CD4-positive, alpha-beta T cell treated with Interleukin-15 for 1 hour (primary cell): ENCODE results near the gene KIF15.
"Not testable (repeated sequence)": the region's sequence is repeated elsewhere in the genome, so short reads cannot be mapped to it uniquely, and the experiment has no call there.

Experiments used
- DNase-seq: peaks from one replicate; pipeline ENCODE4 v3.0.0-alpha.2; 2020

Gene KIF15, protein sequence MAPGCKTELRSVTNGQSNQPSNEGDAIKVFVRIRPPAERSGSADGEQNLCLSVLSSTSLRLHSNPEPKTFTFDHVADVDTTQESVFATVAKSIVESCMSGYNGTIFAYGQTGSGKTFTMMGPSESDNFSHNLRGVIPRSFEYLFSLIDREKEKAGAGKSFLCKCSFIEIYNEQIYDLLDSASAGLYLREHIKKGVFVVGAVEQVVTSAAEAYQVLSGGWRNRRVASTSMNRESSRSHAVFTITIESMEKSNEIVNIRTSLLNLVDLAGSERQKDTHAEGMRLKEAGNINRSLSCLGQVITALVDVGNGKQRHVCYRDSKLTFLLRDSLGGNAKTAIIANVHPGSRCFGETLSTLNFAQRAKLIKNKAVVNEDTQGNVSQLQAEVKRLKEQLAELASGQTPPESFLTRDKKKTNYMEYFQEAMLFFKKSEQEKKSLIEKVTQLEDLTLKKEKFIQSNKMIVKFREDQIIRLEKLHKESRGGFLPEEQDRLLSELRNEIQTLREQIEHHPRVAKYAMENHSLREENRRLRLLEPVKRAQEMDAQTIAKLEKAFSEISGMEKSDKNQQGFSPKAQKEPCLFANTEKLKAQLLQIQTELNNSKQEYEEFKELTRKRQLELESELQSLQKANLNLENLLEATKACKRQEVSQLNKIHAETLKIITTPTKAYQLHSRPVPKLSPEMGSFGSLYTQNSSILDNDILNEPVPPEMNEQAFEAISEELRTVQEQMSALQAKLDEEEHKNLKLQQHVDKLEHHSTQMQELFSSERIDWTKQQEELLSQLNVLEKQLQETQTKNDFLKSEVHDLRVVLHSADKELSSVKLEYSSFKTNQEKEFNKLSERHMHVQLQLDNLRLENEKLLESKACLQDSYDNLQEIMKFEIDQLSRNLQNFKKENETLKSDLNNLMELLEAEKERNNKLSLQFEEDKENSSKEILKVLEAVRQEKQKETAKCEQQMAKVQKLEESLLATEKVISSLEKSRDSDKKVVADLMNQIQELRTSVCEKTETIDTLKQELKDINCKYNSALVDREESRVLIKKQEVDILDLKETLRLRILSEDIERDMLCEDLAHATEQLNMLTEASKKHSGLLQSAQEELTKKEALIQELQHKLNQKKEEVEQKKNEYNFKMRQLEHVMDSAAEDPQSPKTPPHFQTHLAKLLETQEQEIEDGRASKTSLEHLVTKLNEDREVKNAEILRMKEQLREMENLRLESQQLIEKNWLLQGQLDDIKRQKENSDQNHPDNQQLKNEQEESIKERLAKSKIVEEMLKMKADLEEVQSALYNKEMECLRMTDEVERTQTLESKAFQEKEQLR (N-terminal part only)

DNA sequence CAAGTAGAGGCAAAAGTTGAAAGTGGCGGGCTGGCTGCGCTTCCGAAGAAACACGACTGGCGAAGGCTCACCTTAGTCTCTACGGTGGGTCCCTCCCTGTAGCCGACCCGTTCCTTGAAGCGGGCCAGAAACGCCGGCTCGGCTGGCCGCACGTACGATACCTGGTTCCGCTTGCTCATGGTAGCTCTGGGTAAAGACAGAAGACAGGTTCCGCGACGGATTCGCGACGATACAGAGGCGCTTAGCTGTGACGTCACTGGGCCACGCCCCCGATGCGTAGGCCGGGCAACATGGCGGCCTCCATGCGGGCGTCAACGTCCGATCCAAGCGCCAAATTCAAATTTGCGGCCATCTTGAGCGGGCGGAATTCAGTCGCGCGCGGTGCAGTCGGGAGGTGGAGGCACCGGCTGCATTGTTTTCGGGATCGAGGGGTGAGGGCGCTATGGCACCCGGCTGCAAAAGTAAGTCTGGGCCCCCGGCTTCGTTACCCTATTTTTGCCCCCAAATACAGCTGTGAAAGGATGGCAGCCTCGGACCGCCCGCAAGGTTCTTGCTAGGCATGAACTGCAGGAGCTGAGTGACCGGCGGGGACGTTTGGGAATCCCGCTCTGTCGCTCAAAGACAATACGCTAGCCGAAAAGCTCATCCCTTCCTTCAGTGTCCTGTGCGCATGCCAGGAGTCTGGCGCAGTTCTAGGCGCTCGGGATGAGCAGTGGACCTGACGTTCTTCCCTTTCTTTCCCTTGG, at the start of gene KIF15, which contains the start of gene KIAA1143:
Gene KIF15, plus strand, starts transcription at position 371 of the 746 bp plus-strand sequence. Its CDS starts 72 bp downstream, at position 443.
Gene KIAA1143, minus strand, starts transcription at position 196 of the 746 bp plus-strand sequence. Its CDS starts 17 bp downstream, at position 179.
- DNase-seq = peak; percentile 95

DNA sequence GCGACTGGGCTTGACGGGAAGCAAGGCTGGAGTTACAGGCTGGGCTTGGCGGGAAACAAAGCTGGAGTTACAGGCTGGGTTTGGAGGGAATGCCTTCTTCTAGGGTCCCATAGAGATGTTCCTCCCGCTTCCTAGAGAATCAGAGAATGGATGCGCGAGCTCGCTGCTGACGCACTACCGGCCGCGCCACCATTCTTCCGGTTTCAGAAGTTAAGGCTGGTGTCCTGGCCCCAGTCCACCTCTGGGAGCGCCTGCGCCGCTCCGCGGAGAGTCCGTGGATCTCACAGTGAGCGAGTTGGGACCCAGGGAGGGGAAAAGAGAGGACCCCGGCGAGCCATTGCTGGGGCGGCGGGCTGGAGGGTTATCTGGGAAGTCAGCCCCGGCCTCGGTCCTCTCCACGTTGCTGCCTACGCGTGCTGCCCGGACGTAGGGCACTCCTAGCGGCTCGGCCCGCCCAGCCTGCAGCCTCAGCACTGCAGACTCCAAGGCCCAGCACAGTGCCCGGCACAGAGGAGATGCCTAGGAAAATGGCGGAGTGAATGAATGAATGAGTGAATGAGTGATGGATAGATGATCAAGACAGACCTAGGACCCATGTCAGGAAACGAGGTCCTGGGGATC, 49.0 kb upstream of the KIF15 start, which contains the start of gene ZNF502:
Gene ZNF502, plus strand, starts transcription at position 206 of the 621 bp plus-strand sequence. CDS start 7,602 bp downstream, outside the sequence.
- peak; percentile 71 for DNase-seq

DNA sequence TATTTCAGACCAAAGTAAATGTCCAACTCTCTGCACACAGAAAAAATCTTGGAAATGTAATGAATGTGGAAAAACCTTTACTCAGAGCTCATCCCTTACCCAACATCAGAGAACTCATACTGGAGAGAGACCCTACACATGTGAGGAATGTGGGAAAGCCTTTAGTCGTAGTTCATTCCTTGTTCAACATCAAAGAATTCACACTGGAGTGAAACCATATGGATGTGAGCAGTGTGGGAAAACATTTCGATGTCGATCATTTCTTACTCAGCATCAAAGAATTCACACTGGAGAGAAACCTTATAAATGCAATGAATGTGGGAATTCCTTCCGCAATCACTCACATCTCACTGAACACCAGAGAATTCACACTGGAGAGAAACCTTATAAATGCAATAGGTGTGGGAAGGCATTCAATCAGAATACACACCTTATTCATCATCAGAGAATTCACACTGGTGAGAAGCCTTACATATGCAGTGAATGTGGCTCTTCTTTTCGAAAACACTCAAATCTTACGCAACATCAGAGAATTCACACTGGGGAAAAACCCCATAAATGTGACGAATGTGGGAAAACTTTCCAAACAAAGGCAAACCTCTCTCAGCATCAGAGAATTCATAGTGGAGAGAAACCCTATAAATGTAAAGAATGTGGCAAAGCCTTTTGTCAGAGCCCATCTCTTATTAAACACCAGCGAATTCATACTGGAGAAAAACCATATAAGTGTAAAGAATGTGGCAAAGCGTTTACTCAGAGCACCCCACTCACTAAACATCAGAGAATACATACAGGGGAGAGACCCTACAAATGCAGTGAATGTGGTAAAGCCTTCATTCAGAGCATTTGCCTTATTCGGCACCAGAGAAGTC, 40.1 kb upstream of the KIF15 start:
- no peak for DNase-seq

DNA sequence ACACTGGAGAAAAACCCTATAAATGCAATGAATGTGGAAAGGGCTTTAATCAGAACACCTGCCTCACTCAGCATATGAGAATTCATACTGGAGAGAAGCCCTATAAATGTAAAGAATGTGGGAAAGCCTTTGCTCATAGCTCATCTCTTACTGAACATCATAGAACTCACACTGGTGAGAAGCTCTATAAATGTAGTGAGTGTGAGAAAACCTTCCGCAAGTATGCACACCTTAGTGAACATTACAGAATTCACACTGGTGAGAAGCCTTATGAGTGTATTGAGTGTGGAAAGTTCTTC, 39.5 kb upstream of the KIF15 start:
- no peak for DNase-seq

DNA sequence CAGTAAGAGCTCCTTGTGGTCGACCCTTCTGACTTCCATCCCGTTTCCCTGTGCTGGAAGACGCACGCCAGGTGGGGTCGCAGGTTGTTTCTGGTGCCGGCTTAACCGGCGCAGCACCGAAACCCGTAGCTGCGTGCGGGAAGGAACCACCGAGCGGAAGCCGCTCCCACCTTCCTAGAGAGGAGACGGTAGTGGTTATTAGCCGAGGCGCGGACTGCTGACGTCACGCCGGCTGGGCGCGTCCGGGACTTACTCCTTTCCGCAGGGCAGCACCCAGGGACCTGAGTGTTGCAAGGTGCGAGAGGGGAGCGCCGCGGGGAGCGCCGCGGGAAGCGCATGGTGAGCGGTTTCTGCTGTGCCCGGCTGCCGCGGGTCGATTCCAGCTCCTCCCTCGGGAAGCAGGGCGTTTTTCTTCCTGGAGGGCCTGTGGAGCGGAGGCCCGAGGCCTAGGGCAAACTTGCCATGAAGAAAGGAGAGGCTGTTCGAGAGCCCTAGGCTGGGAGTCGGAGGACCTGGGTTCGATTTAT, 32.1 kb upstream of the KIF15 start, which contains the start of gene ZNF501:
Gene ZNF501, plus strand, starts transcription at position 252 of the 527 bp plus-strand sequence. CDS start 4,787 bp downstream, outside the sequence.
- DNase-seq = peak; percentile 90

DNA sequence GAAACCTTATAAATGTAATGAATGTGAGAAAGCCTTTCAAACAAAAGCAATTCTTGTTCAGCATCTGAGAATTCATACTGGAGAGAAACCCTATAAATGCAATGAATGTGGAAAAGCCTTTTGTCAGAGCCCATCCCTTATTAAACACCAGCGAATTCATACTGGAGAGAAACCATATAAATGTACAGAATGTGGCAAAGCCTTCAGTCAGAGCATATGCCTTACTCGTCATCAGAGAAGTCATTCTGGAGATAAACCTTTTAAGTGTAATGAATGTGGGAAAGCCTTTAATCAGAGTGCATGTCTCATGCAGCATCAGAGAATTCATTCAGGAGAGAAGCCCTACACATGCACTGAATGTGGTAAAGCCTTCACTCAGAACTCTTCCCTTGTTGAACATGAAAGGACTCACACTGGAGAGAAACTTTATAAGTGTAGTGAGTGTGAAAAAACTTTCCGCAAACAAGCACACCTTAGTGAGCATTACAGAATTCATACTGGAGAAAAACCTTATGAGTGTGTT, 26.9 kb upstream of the KIF15 start:
- no peak for DNase-seq

DNA sequence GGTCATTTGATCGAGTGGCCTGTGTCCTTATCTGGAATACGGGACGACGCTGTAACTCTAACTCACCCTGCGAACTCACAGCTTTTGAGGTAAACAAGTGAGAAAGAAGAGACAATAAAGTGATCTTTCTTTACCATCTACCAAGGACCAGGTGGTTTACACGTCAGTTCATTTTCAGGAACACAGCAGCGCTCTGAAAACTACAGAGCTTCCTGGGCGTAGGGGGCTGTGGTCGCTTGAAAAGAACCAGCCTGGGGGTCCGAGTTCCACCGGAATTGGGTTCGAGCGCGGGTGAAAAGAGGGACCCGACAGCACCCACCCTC, 532 bp upstream of the KIF15 start:
- no peak for DNase-seq

DNA sequence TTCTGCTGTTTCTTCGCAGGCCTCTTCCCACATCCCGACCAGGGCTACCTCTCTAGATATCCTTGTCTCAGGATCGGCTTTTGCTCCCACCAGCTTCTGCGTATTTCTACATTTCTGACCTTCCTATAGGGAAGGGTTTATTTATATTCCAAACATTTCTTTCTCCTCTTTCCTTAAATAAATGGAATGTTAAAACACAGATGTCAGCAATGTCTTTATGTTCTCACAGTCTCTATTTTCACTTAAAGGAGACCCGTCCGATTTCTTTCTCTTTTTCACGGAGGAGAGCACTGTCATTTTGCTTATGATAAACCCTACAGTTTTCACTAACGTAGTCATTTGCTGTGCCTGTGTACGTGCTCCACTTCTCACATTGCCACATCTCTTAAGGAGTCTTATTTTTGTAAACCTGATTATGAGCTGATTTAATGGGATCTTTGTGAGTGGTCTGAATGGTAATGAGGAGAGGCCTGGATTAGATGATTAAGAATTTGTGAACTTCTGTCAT, 630 bp downstream of the KIF15 start:
- no peak for DNase-seq

DNA sequence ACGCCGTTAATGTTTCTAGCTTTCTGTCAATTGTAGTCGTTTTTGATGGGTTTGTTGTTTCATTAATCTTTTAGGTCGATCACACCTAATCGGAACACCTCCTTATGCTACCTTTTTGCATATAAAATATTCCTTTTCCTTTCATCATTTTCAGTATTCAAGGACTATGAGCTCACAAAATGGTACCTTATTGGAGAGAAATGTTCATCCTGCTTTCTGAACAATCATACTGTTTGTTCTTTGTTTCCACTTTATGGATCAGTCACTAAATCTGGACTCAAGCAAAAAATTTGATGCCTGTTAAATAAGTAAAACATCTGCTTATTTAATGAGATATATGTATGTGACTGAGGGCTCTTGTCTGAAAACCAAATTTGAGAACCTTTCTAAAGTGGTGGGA, 1.1 kb downstream of the KIF15 start:
- no peak for DNase-seq

DNA sequence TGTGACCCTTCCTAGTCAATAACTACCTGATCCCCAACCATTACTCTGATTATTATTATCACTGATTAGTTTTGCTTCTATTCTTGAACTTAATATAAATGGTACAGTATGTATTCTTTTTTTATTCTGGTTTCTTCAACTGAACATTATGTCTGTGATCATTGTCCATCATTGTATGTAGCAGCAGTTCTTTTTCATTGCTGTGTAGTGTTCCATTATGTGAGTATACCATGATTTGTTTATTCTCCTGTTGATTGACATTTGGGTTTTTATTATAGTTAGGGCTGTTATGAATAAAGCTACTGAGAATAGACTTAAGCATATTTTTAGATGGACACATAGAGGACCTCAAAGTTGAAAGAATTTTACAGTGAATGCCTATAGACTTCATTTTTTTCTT, 2.7 kb downstream of the KIF15 start:
- no peak for DNase-seq

DNA sequence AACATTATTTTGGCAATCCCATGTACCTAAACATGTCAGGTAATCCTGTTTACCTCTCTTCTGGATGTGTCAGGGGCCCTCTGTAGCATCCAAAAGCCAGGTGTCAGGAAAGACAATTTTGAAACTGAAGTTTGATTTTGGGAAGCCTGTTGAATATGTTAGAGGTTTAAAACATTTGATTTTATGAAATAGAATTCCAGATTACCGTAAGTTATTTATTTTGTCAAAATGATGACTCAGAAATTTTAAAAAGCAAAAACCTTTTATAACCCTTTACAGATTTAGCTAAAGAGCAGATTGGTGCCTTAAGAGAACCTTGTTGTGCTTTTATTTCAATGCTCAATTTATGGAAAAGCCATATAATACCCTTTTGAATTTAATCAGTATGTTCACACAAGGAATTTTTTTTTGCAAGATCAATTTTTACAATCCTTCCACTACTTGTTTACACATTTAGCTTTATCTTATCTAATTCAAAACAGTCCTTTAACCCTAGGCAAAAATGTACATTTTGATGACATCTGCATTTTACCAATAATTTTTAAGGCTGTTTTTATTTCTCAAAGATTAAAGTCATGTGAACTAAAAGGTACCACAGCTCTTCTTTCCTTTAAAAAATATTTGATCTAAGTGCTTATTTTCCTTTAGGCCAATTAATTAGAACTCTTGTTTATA, 10.0 kb downstream of the KIF15 start:
- DNase-seq = no peak

DNA sequence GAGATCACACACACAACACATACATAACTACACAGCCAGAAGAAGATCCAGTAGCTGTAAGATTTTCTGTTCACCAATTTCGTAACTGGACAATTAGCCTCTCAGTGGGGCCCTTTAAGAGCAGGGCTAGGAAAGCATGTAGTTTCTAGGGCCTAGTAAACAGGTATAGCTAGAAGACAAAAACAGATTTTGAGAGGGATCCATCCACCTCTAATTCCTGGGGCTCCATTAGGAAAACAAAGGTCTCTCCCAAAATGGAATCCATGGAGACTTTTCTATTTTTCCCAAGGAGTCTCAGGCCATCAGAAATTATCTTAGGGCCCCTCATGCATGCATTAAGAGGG, 10.5 kb downstream of the KIF15 start:
- DNase-seq = no peak

DNA sequence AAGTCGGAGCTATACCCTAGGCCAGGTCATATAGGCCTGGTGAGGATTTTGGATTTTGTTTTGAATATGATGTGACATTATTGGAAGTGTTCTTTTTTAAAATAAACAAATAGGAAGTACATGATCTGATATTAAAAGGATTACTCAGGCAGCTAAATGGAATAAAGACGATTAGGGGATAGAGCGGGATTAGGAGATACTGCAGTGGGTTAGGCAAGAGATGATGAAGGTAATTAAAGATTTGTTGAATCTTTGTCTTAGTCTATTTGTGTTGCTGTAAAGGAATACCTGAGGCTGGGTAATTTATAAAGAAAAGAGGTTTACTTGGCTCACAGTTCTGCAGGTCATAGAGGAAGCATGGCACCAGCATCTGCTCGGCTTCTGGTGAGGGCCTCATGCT, 21.3 kb downstream of the KIF15 start:
- DNase-seq = no peak

DNA sequence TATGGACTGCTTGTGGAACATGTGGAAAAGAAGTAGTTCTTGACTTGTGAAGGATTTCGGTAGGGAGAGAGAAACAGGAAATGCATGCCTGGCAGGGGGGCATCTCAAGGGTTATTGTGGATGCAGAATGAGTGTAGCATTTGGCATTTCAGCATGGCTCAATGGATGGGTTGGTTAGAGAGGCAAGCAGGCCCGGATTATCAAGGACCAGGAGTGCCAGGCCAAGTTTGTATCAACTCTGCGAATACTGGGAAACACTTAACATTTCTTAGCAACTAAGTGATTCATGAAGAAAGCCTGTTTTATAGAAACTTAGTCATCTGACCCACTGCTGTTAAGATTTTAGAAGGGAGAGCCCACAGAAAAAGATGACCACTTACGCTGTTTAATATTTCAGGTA, 33.6 kb downstream of the KIF15 start:
- DNase-seq = no peak

DNA sequence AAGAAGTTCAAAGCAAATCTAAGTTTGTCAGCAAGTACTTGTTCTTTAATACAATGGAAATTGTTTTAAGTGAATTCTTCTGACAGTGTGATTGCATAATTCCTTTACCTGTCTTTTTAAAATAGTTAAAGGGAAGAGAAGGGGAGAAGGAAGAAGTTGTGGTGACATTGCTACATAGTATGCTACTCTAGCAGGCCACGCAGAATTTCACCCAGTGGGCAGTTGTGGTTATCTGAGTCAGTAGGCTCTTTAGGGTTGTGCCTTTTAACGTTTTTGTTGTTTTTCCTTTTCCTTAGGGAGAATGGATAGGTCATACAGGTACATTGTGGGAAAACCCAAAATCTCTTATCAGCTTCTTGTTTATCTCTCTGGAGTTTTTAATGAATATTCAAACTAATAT, 40.4 kb downstream of the KIF15 start:
- no peak for DNase-seq

DNA sequence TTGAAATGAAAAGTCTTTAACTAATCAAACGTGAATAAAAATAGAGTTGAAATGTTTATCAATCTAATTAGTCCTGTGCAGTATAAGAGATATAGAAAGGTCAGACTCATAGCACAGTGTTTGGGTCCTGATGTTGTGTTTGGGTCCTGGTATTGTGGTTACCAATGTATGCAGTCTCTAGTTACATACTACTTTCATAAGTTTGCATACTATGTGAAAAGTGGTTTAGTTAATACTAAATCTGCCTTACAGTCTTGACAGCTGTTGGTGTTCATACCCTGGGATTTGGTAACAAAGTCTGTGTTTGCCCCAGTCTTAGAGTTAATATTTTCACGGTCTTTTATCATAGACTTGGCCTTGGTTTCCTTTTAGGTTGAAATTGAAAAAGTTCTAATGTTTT, 41.7 kb downstream of the KIF15 start:
- no peak for DNase-seq

DNA sequence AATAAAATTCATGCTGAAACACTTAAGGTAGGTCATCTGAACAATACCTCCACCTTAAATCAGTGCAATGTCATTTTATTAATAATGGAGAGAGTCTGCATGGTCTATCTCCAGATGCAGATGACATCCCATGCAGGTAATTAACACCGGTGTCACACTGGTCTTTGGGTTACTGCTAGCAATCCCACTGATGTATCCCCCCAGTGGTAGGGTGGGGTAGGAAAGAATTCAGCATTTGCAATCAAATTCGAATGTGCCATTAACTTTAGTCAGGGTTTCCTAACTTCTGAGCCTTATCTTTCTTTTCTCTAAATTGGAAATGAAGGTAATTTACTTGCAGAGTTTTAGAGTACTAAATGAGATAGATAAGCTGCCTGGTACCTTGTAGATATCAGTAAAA, 44.4 kb downstream of the KIF15 start:
- no peak for DNase-seq

DNA sequence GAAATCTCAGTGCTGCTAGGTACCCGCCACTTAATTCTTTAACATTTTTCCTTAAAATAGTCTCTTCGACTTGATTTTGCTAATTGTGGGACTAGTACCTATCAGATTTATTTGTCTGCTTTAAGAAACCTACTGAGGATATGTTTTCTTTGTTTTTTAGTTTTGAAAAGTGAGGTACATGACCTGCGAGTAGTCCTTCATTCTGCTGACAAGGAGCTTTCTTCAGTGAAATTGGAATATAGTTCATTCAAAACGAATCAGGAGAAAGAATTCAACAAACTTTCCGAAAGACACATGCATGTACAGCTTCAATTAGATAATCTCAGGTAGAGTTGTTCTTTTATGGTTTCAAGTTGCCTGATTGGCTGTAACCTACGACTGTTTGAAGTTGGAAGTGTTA, 53.2 kb downstream of the KIF15 start:
- no peak for DNase-seq

DNA sequence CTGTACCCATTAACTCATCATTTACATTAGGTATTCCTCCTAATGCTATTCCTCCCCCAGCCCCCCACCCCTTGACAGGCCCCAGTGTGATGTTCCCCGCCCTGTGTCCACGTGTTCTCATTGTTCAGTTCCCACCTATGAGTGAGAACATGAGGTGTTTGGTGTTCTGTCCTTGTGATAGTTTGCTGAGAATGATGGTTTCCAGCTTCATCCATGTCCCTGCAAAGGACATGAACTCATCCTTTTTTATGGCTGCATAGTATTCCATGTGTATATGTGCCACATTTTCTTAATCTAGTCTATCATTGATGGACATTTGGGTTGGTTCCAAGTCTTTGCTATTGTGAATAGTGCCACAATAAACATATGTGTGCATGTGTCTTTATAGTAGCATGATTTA, 54.7 kb downstream of the KIF15 start:
- DNase-seq = not testable (repeated sequence)
